SK-N-SH treated with all-trans-retinoic acid at 6 μM for 48 hours (cell line): ENCODE results near the gene RGL3.

ENCODE experiments used
- ARNTL ChIP-seq: fragments of 450-650 bp; formaldehyde crosslinking; IDR thresholded peaks from 2 replicates; pipeline ENCODE4 v1.5.0; 2020; ENCODE audit warnings: low read depth, mild to moderate bottlenecking, moderate library complexity, borderline replicate concordance
- BACH2 ChIP-seq: fragments of 250-450 bp; sonication (Bioruptor Pico); IDR thresholded peaks from 2 replicates; pipeline ENCODE4 v1.9.0; 2021; ENCODE audit warnings: mild to moderate bottlenecking, borderline replicate concordance
- GLIS3 ChIP-seq: fragments of 250-450 bp; sonication (Bioruptor Pico); IDR thresholded peaks from 2 replicates; pipeline ENCODE4 v1.5.0; 2020; ENCODE audit warnings: mild to moderate bottlenecking, moderate library complexity
- ISL1 ChIP-seq: fragments of 250-450 bp; sonication (Bioruptor Pico); IDR thresholded peaks from 2 replicates; pipeline ENCODE4 v2.1.2; 2022; ENCODE audit warnings: mild to moderate bottlenecking, moderate library complexity
- PPARA ChIP-seq: fragments of 250-450 bp; sonication (Bioruptor Pico); IDR thresholded peaks from 2 replicates; pipeline ENCODE4 v1.5.0; 2020; ENCODE audit warnings: mild to moderate bottlenecking, borderline replicate concordance
- TCF4 ChIP-seq: fragments of 250-450 bp; sonication (Bioruptor Pico); IDR thresholded peaks from 2 replicates; pipeline ENCODE4 v1.8.0; 2021; ENCODE audit warnings: mild to moderate bottlenecking, moderate library complexity, borderline replicate concordance
- ZFP30 ChIP-seq: fragments of 450-650 bp; formaldehyde crosslinking; IDR thresholded peaks from 2 replicates; pipeline ENCODE4 v1.5.0; 2022; ENCODE audit warnings: mild to moderate bottlenecking, moderate library complexity
- ZNF70 ChIP-seq: fragments of 450-650 bp; formaldehyde crosslinking; IDR thresholded peaks from 2 replicates; pipeline ENCODE4 v1.5.0; 2020; ENCODE audit warnings: mild to moderate bottlenecking, moderate library complexity
- ZNF8 ChIP-seq: fragments of 450-650 bp; formaldehyde crosslinking; IDR thresholded peaks from 2 replicates; pipeline ENCODE4 v1.5.0; 2020; ENCODE audit warnings: mild to moderate bottlenecking, moderate library complexity
- TF ChIP-seq, protein P1 (sequence below): fragments of 250-450 bp; sonication (Bioruptor Pico); IDR thresholded peaks from 2 replicates; pipeline ENCODE4 v1.5.1; 2021; ENCODE audit warnings: mild to moderate bottlenecking, moderate library complexity
- TF ChIP-seq, protein P2 (sequence below): fragments of 250-450 bp; sonication (Bioruptor Pico); IDR thresholded peaks from 2 replicates; pipeline ENCODE4 v1.8.0; 2021; ENCODE audit warnings: low read depth, mild to moderate bottlenecking, moderate library complexity, borderline replicate concordance
- TF ChIP-seq, protein P3 (sequence below): fragments of 250-450 bp; sonication (Bioruptor Pico); IDR thresholded peaks from 2 replicates; pipeline ENCODE4 v1.5.1; 2020; ENCODE audit warnings: low read depth, mild to moderate bottlenecking, moderate library complexity
- TF ChIP-seq, protein P4 (sequence below): fragments of 250-450 bp; sonication (Bioruptor Pico); IDR thresholded peaks from 2 replicates; pipeline ENCODE4 v1.8.0; 2020; ENCODE audit warnings: mild to moderate bottlenecking, moderate library complexity, borderline replicate concordance

DNA sequence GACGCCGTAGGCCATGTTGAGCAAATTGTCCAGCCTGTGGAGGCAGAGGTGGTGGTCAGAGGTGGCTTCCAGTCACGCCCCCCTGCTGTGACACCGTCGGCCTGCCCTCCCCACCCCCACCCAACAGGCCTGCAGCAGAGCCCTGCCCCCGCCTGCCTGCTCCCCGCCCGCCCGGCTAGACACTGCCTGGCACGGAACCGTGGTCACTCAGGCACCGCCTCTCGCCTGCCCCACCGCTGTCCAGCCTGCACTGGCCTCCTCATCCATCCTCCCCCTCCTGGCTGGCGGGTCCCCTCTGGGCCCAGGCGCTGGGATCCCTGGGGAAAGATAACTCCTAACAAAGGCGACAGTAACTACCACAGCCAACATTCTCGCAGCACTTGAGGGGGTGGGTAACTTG is 38.0 kb upstream of the RGL3 start:
- TF ChIP-seq ARNTL (CRISPR knock-in tag): no peak
- TF ChIP-seq, protein P1, sequence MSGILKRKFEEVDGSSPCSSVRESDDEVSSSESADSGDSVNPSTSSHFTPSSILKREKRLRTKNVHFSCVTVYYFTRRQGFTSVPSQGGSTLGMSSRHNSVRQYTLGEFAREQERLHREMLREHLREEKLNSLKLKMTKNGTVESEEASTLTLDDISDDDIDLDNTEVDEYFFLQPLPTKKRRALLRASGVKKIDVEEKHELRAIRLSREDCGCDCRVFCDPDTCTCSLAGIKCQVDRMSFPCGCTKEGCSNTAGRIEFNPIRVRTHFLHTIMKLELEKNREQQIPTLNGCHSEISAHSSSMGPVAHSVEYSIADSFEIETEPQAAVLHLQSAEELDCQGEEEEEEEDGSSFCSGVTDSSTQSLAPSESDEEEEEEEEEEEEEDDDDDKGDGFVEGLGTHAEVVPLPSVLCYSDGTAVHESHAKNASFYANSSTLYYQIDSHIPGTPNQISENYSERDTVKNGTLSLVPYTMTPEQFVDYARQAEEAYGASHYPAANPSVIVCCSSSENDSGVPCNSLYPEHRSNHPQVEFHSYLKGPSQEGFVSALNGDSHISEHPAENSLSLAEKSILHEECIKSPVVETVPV: no peak
- TF ChIP-seq, protein P2, sequence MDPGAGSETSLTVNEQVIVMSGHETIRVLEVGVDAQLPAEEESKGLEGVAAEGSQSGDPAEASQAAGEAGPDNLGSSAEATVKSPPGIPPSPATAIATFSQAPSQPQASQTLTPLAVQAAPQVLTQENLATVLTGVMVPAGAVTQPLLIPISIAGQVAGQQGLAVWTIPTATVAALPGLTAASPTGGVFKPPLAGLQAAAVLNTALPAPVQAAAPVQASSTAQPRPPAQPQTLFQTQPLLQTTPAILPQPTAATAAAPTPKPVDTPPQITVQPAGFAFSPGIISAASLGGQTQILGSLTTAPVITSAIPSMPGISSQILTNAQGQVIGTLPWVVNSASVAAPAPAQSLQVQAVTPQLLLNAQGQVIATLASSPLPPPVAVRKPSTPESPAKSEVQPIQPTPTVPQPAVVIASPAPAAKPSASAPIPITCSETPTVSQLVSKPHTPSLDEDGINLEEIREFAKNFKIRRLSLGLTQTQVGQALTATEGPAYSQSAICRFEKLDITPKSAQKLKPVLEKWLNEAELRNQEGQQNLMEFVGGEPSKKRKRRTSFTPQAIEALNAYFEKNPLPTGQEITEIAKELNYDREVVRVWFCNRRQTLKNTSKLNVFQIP (CRISPR knock-in tag): no peak
- no peak for TF ChIP-seq ZNF70 (CRISPR knock-in tag)
- no peak for TF ChIP-seq ZFP30
- TF ChIP-seq, protein P3, sequence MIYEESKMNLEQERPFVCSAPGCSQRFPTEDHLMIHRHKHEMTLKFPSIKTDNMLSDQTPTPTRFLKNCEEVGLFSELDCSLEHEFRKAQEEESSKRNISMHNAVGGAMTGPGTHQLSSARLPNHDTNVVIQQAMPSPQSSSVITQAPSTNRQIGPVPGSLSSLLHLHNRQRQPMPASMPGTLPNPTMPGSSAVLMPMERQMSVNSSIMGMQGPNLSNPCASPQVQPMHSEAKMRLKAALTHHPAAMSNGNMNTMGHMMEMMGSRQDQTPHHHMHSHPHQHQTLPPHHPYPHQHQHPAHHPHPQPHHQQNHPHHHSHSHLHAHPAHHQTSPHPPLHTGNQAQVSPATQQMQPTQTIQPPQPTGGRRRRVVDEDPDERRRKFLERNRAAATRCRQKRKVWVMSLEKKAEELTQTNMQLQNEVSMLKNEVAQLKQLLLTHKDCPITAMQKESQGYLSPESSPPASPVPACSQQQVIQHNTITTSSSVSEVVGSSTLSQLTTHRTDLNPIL: no peak
- TF ChIP-seq TCF4 (CRISPR knock-in tag): no peak
- no peak for TF ChIP-seq BACH2
- TF ChIP-seq, protein P4, sequence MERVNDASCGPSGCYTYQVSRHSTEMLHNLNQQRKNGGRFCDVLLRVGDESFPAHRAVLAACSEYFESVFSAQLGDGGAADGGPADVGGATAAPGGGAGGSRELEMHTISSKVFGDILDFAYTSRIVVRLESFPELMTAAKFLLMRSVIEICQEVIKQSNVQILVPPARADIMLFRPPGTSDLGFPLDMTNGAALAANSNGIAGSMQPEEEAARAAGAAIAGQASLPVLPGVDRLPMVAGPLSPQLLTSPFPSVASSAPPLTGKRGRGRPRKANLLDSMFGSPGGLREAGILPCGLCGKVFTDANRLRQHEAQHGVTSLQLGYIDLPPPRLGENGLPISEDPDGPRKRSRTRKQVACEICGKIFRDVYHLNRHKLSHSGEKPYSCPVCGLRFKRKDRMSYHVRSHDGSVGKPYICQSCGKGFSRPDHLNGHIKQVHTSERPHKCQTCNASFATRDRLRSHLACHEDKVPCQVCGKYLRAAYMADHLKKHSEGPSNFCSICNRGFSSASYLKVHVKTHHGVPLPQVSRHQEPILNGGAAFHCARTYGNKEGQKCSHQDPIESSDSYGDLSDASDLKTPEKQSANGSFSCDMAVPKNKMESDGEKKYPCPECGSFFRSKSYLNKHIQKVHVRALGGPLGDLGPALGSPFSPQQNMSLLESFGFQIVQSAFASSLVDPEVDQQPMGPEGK: no peak
- no peak for TF ChIP-seq GLIS3 (CRISPR knock-in tag)
- TF ChIP-seq ZNF8 (CRISPR knock-in tag): no peak
- TF ChIP-seq ISL1 (CRISPR knock-in tag): no peak
- no peak for TF ChIP-seq PPARA (CRISPR knock-in tag)
